ENCODE measurements around the gene RNF186.

RNF186 gene

GRCh38 chr1:19769211-19769932 lies 45.7 kb downstream of the RNF186 start:
- Histone ChIP-seq H3K9ac (ENCODE audit: low read depth, low read length) (no peak overlapping the region), H3K36me3 (ENCODE audit: control insufficient read depth, insufficient read depth, low read length) (no peaks in the 10 kb centered on the region), H3K27me3 (ENCODE audit: control insufficient read depth, insufficient read depth, low read length) (no peaks in the 10 kb centered on the region), H3K9me3 (ENCODE audit: control insufficient read depth, insufficient read depth, low read length) (no peaks in the 10 kb centered on the region), H3K4me3 (ENCODE audit: low read depth, low read length) (no peak overlapping the region), H3K4me1 (ENCODE audit: control insufficient read depth, insufficient read depth, low read length) (peaks cover 6% of the 10 kb centered on the region)

- H3K4me3 ChIP-seq (ENCODE audit: low read depth, low read length): no peak overlapping the region
- no peaks in the 10 kb centered on the region for H3K27me3 ChIP-seq (ENCODE audit: control insufficient read depth, insufficient read depth, low read length)
- H3K9ac ChIP-seq (ENCODE audit: low read depth, low read length): no peak overlapping the region
- no peaks in the 10 kb centered on the region for H3K36me3 ChIP-seq (ENCODE audit: control insufficient read depth, insufficient read depth, low read length)
- H3K9me3 ChIP-seq (ENCODE audit: control insufficient read depth, insufficient read depth, low read length): no peaks in the 10 kb centered on the region
- H3K4me1 ChIP-seq (ENCODE audit: control insufficient read depth, insufficient read depth, low read length): peaks cover 6% of the 10 kb centered on the region
Measured at GRCh38 chr1:19768353-19769210, 46.5 kb downstream of the RNF186 start.

- Histone ChIP-seq H3K36me3 (ENCODE audit: control insufficient read depth, insufficient read depth, low read length) (no peaks in the 10 kb centered on the region), H3K9ac (ENCODE audit: low read depth, low read length) (no peak overlapping the region), H3K27me3 (ENCODE audit: control insufficient read depth, insufficient read depth, low read length) (no peaks in the 10 kb centered on the region), H3K4me3 (ENCODE audit: low read depth, low read length) (no peak overlapping the region), H3K4me1 (ENCODE audit: control insufficient read depth, insufficient read depth, low read length) (peaks cover 6% of the 10 kb centered on the region), H3K9me3 (ENCODE audit: control insufficient read depth, insufficient read depth, low read length) (no peaks in the 10 kb centered on the region)
Measured at GRCh38 chr1:19765623-19766022, 49.5 kb downstream of the RNF186 start.

- no peaks in the 10 kb centered on the region for H3K36me3 ChIP-seq (ENCODE audit: control insufficient read depth, insufficient read depth, low read length)
- no peaks in the 10 kb centered on the region for H3K9me3 ChIP-seq (ENCODE audit: control insufficient read depth, insufficient read depth, low read length)
- no peak overlapping the region for H3K4me3 ChIP-seq (ENCODE audit: low read depth, low read length)
- H3K27me3 ChIP-seq (ENCODE audit: control insufficient read depth, insufficient read depth, low read length): no peaks in the 10 kb centered on the region
- peaks cover 6% of the 10 kb centered on the region for H3K4me1 ChIP-seq (ENCODE audit: control insufficient read depth, insufficient read depth, low read length)
- no peak overlapping the region for H3K9ac ChIP-seq (ENCODE audit: low read depth, low read length)
Measured at GRCh38 chr1:19764848-19765247, 50.2 kb downstream of the RNF186 start.
